Mesendoderm (in vitro differentiated cells): ENCODE measurements around the gene KRTAP5-10.
A peak's percentile ranks its signal among the peaks of the same experiment; 100 is the strongest.

Experiments used
- DNase-seq: peaks from one replicate; pipeline ENCODE4 v3.0.0; 2013
- H2AK5ac ChIP-seq: 2 replicates; pipeline ENCODE4 v1.6.1; 2013; ENCODE audit warnings: low read length, inconsistent platforms
- H2BK120ac ChIP-seq: 2 replicates; pipeline ENCODE4 v1.6.1; 2013; ENCODE audit warnings: low read depth, mild to moderate bottlenecking, low read length, moderate library complexity, mixed read lengths
- H2BK15ac ChIP-seq: replicated peaks from 2 replicates; pipeline ENCODE4 v1.6.1; 2013; ENCODE audit warnings: low read depth, mild to moderate bottlenecking, moderate library complexity
- H2BK5ac ChIP-seq: 2 replicates; pipeline ENCODE4 v1.6.1; 2013; ENCODE audit warnings: low read length, inconsistent platforms
- H3K18ac ChIP-seq: 2 replicates; pipeline ENCODE4 v1.6.1; 2013; ENCODE audit warnings: mild to moderate bottlenecking, low read length, mixed read lengths
- H3K23ac ChIP-seq: one replicate; pipeline ENCODE4 v1.6.1; 2013; ENCODE audit warnings: low read length
- H3K27ac ChIP-seq: 2 replicates; pipeline ENCODE4 v1.5.1; 2013; ENCODE audit warnings: low read depth, mild to moderate bottlenecking, inconsistent platforms, low read length, moderate library complexity
- H3K27me3 ChIP-seq: 2 replicates; pipeline ENCODE4 v1.6.1; 2013; ENCODE audit warnings: low read length, control low read depth, mild to moderate bottlenecking, inconsistent platforms; ENCODE audit not compliant: insufficient read depth, poor library complexity
- H3K36me3 ChIP-seq: 2 replicates; pipeline ENCODE4 v1.6.1; 2013; ENCODE audit warnings: low read length, inconsistent platforms; ENCODE audit not compliant: control insufficient read depth, insufficient read depth
- H3K4ac ChIP-seq: one replicate; pipeline ENCODE4 v1.6.1; 2013; ENCODE audit warnings: low read depth, mild to moderate bottlenecking, low read length, moderate library complexity
- H3K4me1 ChIP-seq: 2 replicates; pipeline ENCODE4 v1.6.1; 2013; ENCODE audit warnings: low read depth, low read length, inconsistent platforms; ENCODE audit not compliant: control insufficient read depth
- H3K4me2 ChIP-seq: 2 replicates; pipeline ENCODE4 v1.6.1; 2013; ENCODE audit warnings: low read length
- H3K4me3 ChIP-seq: 2 replicates; pipeline ENCODE4 v1.5.1; 2013; ENCODE audit warnings: mild to moderate bottlenecking, low read length
- H3K56ac ChIP-seq: one replicate; pipeline ENCODE4 v1.6.1; 2013; ENCODE audit warnings: low read length
- H3K79me1 ChIP-seq: 2 replicates; pipeline ENCODE4 v1.6.1; 2013; ENCODE audit warnings: low read length, inconsistent platforms
- H3K79me2 ChIP-seq: 2 replicates; pipeline ENCODE4 v1.6.1; 2013; ENCODE audit warnings: mild to moderate bottlenecking, low read length; ENCODE audit not compliant: control insufficient read depth, insufficient read depth
- H3K9ac ChIP-seq: 2 replicates; pipeline ENCODE4 v1.6.1; 2013; ENCODE audit warnings: low read length, inconsistent platforms
- H4K5ac ChIP-seq: one replicate; pipeline ENCODE4 v1.6.1; 2013; ENCODE audit warnings: low read length
- H4K8ac ChIP-seq: one replicate; pipeline ENCODE4 v1.6.1; 2013; ENCODE audit warnings: low read depth, mild to moderate bottlenecking, control low read depth, low read length, moderate library complexity
- WGBS: extraction: QIAGEN DNeasy Blood & Tissue Kit; methylation state at CpG from one replicate; pipeline ENCODE4 v1.1.7; 2013; ENCODE audit warnings: low lambda C conversion rate, missing lambda C conversion rate; ENCODE audit not compliant: insufficient coverage; ENCODE audit errors: extremely low coverage; 5-methylcytosine and 5-hydroxymethylcytosine counted together

KRTAP5-10 gene

DNA sequence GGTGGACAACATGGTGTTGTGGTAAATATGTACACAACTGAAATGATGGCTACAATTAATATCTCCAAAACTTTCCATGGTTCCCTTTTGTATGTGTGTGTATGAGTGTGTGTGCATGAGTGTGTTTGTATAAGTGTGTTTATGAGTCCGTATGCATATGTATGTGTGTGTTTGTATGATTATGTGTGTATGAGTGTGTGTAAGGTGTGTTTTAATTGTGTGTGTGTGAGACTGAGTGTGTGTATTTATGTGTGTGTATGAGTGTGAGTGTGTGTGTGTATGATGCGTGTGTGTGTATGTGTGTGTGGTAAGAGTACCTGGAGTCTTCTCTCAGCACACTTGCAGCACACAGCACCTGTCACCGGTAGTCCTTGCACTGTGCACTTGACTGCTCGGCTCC, 9.3 kb upstream of the KRTAP5-10 start:
- no peak overlapping the region for H3K27ac ChIP-seq
- H3K79me2 ChIP-seq: no peaks in the 10 kb centered on the region
- no peaks in the 10 kb centered on the region for H3K79me1 ChIP-seq
- no peak overlapping the region for H3K23ac ChIP-seq
- H3K27me3 ChIP-seq: no peaks in the 10 kb centered on the region
- H3K4me2 ChIP-seq: no peak overlapping the region
- no peak overlapping the region for H2BK120ac ChIP-seq
- H3K4me3 ChIP-seq: no peak overlapping the region
- H2BK5ac ChIP-seq: no peak overlapping the region
- H3K9ac ChIP-seq: no peak overlapping the region
- no peak overlapping the region for H3K18ac ChIP-seq
- WGBS: 100% methylated on average over 2 of the region's 4 CpGs
- no peak overlapping the region for H3K4ac ChIP-seq
- no peak overlapping the region for H2AK5ac ChIP-seq
- no peak overlapping the region for H4K8ac ChIP-seq
- H3K4me1 ChIP-seq: no peaks in the 10 kb centered on the region
- no peak overlapping the region for H3K56ac ChIP-seq
- no peak for DNase-seq
- no peak overlapping the region for H4K5ac ChIP-seq
- no peaks in the 10 kb centered on the region for H3K36me3 ChIP-seq
- H2BK15ac ChIP-seq: no peak overlapping the region

DNA sequence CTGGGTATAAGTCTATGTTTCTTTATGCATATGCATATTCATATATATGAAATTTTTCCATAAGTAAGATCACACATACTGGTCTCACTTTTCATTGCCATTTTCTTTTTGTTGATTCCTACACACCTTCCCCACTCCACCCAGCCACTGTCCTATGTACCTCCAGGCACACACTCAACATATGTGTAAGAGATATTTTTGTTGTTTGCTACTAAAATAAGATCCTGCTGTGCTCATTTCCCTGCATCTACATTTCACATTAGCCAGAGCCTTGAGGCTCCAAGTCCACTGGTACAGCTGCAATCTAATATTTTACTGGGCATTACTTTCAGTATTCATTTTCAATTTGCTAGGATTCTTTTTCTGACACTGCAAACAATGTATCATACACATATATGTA, 8.1 kb upstream of the KRTAP5-10 start:
- H3K4me1 ChIP-seq: no peaks in the 10 kb centered on the region
- H3K4me3 ChIP-seq: no peak overlapping the region
- H3K79me2 ChIP-seq: no peaks in the 10 kb centered on the region
- no peak overlapping the region for H2BK5ac ChIP-seq
- no peak overlapping the region for H2BK15ac ChIP-seq
- DNase-seq: no peak
- H3K56ac ChIP-seq: no peak overlapping the region
- no peaks in the 10 kb centered on the region for H3K27me3 ChIP-seq
- H2AK5ac ChIP-seq: no peak overlapping the region
- no peak overlapping the region for H4K8ac ChIP-seq
- H2BK120ac ChIP-seq: no peak overlapping the region
- H3K9ac ChIP-seq: no peak overlapping the region
- no peak overlapping the region for H3K27ac ChIP-seq
- H4K5ac ChIP-seq: no peak overlapping the region
- no peak overlapping the region for H3K4ac ChIP-seq
- H3K36me3 ChIP-seq: no peaks in the 10 kb centered on the region
- no peak overlapping the region for H3K4me2 ChIP-seq
- no peaks in the 10 kb centered on the region for H3K79me1 ChIP-seq
- H3K23ac ChIP-seq: no peak overlapping the region
- no peak overlapping the region for H3K18ac ChIP-seq

DNA sequence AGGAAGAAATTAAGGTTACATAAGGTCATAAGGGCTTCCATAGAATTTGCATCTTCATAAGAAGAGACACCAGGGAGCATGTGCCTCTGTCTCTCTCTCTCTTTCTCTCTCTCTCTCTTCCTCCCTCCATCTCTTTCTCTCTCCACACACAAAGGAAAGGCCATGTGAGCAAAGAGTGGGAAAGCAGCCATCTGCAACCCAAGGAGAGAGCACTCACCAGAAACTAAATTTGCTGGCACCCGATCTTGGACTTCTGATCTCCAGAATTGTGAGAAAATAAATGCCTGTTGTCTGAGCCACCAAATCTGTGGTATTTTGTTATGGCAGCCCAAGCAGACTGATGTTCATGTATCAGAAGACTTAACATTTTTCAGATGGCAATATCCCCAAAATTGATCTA, 6.4 kb upstream of the KRTAP5-10 start:
- H3K79me1 ChIP-seq: no peaks in the 10 kb centered on the region
- WGBS: no CpG with 5 or more reads among the region's 1 CpG

DNA sequence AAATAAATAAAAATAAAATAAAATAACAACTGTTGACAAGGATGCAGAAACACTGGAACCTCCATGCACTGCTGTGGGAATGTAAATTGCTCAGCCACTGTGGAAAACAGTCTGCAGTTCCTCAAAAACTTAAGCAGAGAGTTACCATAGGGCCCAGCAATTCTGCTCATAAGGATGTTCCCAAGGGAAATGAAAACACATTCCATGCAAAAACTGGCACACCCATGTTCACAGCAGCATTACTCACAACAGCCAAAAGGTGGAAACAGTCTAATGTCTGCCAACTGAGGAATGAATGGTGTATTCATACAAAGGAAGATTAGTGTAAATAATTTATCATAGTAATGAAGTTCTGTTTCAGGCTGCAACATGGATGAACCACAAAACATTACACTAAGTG, 3.2 kb upstream of the KRTAP5-10 start:
- no peak overlapping the region for H3K56ac ChIP-seq
- no peak overlapping the region for H2BK15ac ChIP-seq

More for the DNA sequence above, 6.4 kb upstream of the KRTAP5-10 start:
- no peak overlapping the region for H2BK15ac ChIP-seq
- no peak overlapping the region for H4K5ac ChIP-seq
- no peak for DNase-seq
- H3K4ac ChIP-seq: no peak overlapping the region
- H3K18ac ChIP-seq: no peak overlapping the region
- no peaks in the 10 kb centered on the region for H3K79me2 ChIP-seq
- no peak overlapping the region for H3K9ac ChIP-seq
- no peak overlapping the region for H3K27ac ChIP-seq
- H3K23ac ChIP-seq: no peak overlapping the region
- H3K4me3 ChIP-seq: no peak overlapping the region
- no peak overlapping the region for H2BK120ac ChIP-seq
- no peaks in the 10 kb centered on the region for H3K36me3 ChIP-seq
- no peak overlapping the region for H2BK5ac ChIP-seq
- no peak overlapping the region for H3K56ac ChIP-seq
- no peaks in the 10 kb centered on the region for H3K4me1 ChIP-seq
- H4K8ac ChIP-seq: no peak overlapping the region
- H3K4me2 ChIP-seq: no peak overlapping the region
- H3K27me3 ChIP-seq: no peaks in the 10 kb centered on the region
- H2AK5ac ChIP-seq: no peak overlapping the region

DNA sequence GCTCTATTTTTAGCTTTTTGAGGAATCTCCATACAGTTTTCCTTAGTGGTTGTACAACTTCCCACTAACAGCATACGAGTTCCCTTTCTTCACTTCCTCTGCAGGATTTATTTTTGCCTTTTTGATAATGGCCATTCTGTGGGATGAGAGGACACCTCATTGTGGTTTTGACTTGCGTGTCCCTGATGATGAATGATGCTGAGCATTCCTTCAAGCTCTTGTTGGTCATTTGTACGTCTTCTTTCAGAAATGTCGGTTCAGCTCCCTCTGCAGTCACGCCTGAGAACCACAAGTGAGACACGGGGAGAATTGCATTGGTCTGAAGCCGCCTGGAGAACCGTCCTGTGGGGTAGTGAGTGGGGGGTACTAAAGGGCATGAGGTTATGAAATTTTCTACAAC, 2.0 kb upstream of the KRTAP5-10 start:
- H3K27ac ChIP-seq: no peak overlapping the region
- peak; percentile 83 for DNase-seq
- no peak overlapping the region for H2BK15ac ChIP-seq
- H2BK5ac ChIP-seq: no peak overlapping the region
- H3K4me2 ChIP-seq: no peak overlapping the region
- no peak overlapping the region for H2BK120ac ChIP-seq
- H2AK5ac ChIP-seq: no peak overlapping the region
- no peak overlapping the region for H3K23ac ChIP-seq
- no peak overlapping the region for H3K4me3 ChIP-seq
- WGBS: no CpG with 5 or more reads among the region's 8 CpGs
- no peak overlapping the region for H3K4ac ChIP-seq
- no peaks in the 10 kb centered on the region for H3K36me3 ChIP-seq
- H3K79me2 ChIP-seq: no peaks in the 10 kb centered on the region
- H3K18ac ChIP-seq: no peak overlapping the region
- no peak overlapping the region for H4K5ac ChIP-seq
- H3K4me1 ChIP-seq: no peaks in the 10 kb centered on the region
- no peaks in the 10 kb centered on the region for H3K79me1 ChIP-seq
- H4K8ac ChIP-seq: no peak overlapping the region
- H3K56ac ChIP-seq: no peak overlapping the region
- no peaks in the 10 kb centered on the region for H3K27me3 ChIP-seq
- H3K9ac ChIP-seq: no peak overlapping the region

More for the DNA sequence above, 3.2 kb upstream of the KRTAP5-10 start:
- Histone ChIP-seq H3K4ac (no peak overlapping the region), H3K4me3 (no peak overlapping the region), H3K9ac (no peak overlapping the region), H3K4me2 (no peak overlapping the region), H4K5ac (no peak overlapping the region), H2AK5ac (no peak overlapping the region), H2BK120ac (no peak overlapping the region), H2BK5ac (no peak overlapping the region), H3K36me3 (no peaks in the 10 kb centered on the region), H3K4me1 (no peaks in the 10 kb centered on the region), H3K27me3 (no peaks in the 10 kb centered on the region), H3K27ac (no peak overlapping the region), H3K79me2 (no peaks in the 10 kb centered on the region), H3K79me1 (no peaks in the 10 kb centered on the region), H4K8ac (no peak overlapping the region), H3K18ac (no peak overlapping the region), H3K23ac (no peak overlapping the region)
- no peak for DNase-seq

DNA sequence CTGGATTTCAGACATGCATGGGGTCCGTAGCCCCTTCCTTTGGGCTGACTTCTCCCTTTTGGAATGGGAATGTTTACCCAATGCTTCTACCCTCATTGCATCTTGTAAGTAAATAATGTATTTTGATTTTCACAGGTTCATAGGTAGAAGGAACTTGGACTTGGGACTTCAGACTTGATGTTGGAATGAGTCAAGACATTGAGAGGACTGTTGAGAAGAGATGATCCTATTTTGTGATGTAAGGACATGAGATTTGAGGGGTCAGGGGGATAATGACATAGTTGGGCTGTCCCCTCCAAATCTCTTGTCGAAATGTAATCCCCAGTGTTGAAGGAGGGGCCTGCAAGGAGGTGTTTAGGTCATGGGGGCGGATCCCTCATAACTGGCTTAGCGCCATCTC, 933 bp upstream of the KRTAP5-10 start:
- H3K4me3 ChIP-seq: no peak overlapping the region
- H2BK5ac ChIP-seq: no peak overlapping the region
- no peaks in the 10 kb centered on the region for H3K36me3 ChIP-seq
- no peak overlapping the region for H2AK5ac ChIP-seq
- H3K56ac ChIP-seq: no peak overlapping the region
- no peak overlapping the region for H3K18ac ChIP-seq
- H3K79me1 ChIP-seq: no peaks in the 10 kb centered on the region
- no peak overlapping the region for H2BK120ac ChIP-seq
- no peak overlapping the region for H2BK15ac ChIP-seq
- H3K4me2 ChIP-seq: no peak overlapping the region
- no peaks in the 10 kb centered on the region for H3K79me2 ChIP-seq
- WGBS: no CpG with 5 or more reads among the region's 4 CpGs
- no peak for DNase-seq
- no peak overlapping the region for H3K23ac ChIP-seq
- no peak overlapping the region for H3K9ac ChIP-seq
- no peaks in the 10 kb centered on the region for H3K4me1 ChIP-seq
- no peak overlapping the region for H4K5ac ChIP-seq
- H3K4ac ChIP-seq: no peak overlapping the region
- no peak overlapping the region for H3K27ac ChIP-seq
- H3K27me3 ChIP-seq: no peaks in the 10 kb centered on the region
- H4K8ac ChIP-seq: no peak overlapping the region
